ENCODE measurements around the gene MYLK2. TPM values are rescaled to one million over a fixed set of nuclear protein-coding genes. Genes with fewer than 3 reads are reported as not detected.
A peak's percentile ranks its signal among the peaks of the same experiment; 100 is the strongest.

The MYLK2 gene
- total RNA-seq, 1 experiment from 2014 or later = 0.50 TPM

DNA sequence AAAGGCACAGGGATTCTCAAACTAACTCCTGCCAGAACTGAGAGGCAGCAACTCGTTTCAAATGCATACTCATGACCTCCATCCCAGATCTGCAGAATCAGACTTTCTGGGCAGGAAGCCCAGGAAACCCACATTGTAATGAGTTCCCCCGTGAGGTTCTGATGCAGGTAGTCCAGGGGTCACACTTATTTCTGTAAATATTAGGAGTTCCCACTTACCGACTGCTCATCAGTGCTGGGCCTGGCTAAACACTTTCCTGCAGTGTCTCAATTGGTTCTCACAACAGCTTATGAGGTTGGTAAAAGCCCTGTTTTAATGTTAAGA, 39.6 kb downstream of the MYLK2 start:
- DNase-seq = no peak
- intact Hi-C loops (cut with micrococcal nuclease; ENCODE audit: unreplicated experiment) = no loop called here
- Histone ChIP-seq H3K36me3 (ENCODE audit: low read depth) (no peaks in the 10 kb centered on the region), H3K4me1 (replicated peaks; ENCODE audit: insufficient read depth) (no peaks in the 10 kb centered on the region), H3K9me3 (ENCODE audit: insufficient read depth, low read depth) (no peaks in the 10 kb centered on the region), H3K27me3 (ENCODE audit: insufficient read depth, low read depth) (peaks cover 90% of the 10 kb centered on the region), H3K4me3 (no peak overlapping the region), H3F3A (ENCODE audit: insufficient read depth, low read depth) (no peaks in the 10 kb centered on the region), H2AFZ (no peak overlapping the region), H3K79me2 (ENCODE audit: low read depth) (no peaks in the 10 kb centered on the region), H4K20me1 (ENCODE audit: insufficient read depth) (no peaks in the 10 kb centered on the region), H3K4me2 (no peak overlapping the region), H3K9me2 (ENCODE audit: insufficient read depth) (no peaks in the 10 kb centered on the region), H3K27ac (no peak overlapping the region)
- no TSS peak for BruUV-seq (replicated peaks)
- TF ChIP-seq EZH2 (IDR thresholded peaks at IDR 0.05; ENCODE audit: low read depth) (no peak), CTCF (conservative IDR thresholded peaks at IDR 0.05) (no peak)
- POLR2A ChIA-PET (ENCODE audit: unreplicated experiment) = no interaction called here
- CTCF ChIA-PET = interaction anchor here (0.6 kb wide), 1 partner anchor 225 kb away, joined by 3 read pairs; no protein-coding TSS in a partner anchor

DNA sequence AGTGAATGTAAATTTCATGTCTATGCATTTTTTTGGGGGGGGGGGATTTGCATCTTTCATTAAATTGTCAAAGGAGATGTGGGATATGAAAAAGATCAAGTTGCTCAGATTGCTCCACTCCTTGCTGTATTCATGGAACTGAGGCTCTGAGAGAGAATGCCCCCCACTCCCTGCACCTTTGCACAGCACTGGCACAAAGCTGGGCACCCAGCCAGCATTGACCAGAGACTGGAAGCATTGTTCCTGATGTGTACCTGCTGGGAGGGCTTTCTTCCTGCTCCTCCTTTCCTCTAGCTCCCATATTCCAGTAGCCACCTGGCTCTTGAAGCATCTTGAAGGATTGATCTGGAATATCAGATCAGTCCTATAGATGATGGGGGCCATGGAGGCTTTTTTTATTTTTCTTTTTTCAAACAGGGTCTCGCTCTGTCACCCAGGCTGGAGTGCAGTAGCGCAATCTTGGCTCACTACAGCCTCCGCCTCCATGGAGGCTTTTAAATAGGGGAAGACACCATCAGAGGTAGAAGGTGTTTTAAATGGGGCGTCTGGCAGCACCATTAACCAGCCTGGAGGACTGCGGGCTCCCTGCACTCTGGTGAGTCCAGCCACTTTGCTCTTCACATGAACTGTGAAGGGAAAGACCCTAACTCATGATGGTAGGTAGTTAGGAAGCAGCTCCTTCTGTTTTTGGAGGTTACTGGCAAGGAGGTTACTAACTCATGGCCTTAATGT, 40.3 kb downstream of the MYLK2 start:
- Histone ChIP-seq H3K27ac (no peak overlapping the region), H3K9me3 (ENCODE audit: insufficient read depth, low read depth) (no peaks in the 10 kb centered on the region), H3K4me2 (no peak overlapping the region), H3K4me3 (no peak overlapping the region), H3K27me3 (ENCODE audit: insufficient read depth, low read depth) (peaks cover 92% of the 10 kb centered on the region), H3K4me1 (replicated peaks; ENCODE audit: insufficient read depth) (no peaks in the 10 kb centered on the region), H3K9me2 (ENCODE audit: insufficient read depth) (no peaks in the 10 kb centered on the region), H2AFZ (no peak overlapping the region), H3K36me3 (ENCODE audit: low read depth) (no peaks in the 10 kb centered on the region), H3F3A (ENCODE audit: insufficient read depth, low read depth) (no peaks in the 10 kb centered on the region), H3K79me2 (ENCODE audit: low read depth) (no peaks in the 10 kb centered on the region), H4K20me1 (ENCODE audit: insufficient read depth) (no peaks in the 10 kb centered on the region)
- DNase-seq = peak in 1 of 2 experiments; percentile 13
- intact Hi-C loops (cut with micrococcal nuclease; ENCODE audit: unreplicated experiment) = no loop called here
- no TSS peak for BruUV-seq (replicated peaks)
- POLR2A ChIA-PET (ENCODE audit: unreplicated experiment) = no interaction called here
- CTCF ChIA-PET = interaction anchor here (0.6 to 1.2 kb wide), 2 partner anchors 20 to 225 kb away, joined by 3 to 4 read pairs; no protein-coding TSS in a partner anchor
- TF ChIP-seq CTCF (conservative IDR thresholded peaks at IDR 0.05) = no peak

- POLR2A ChIA-PET (ENCODE audit: unreplicated experiment) = no interaction called here
- Histone ChIP-seq H3K27me3 (ENCODE audit: insufficient read depth, low read depth) (peaks cover 92% of the 10 kb centered on the region), H3K9me2 (ENCODE audit: insufficient read depth) (no peaks in the 10 kb centered on the region), H3F3A (ENCODE audit: insufficient read depth, low read depth) (no peaks in the 10 kb centered on the region), H3K79me2 (ENCODE audit: low read depth) (no peaks in the 10 kb centered on the region), H3K4me1 (replicated peaks; ENCODE audit: insufficient read depth) (no peaks in the 10 kb centered on the region), H3K27ac (no peak overlapping the region), H3K4me3 (no peak overlapping the region), H3K9me3 (ENCODE audit: insufficient read depth, low read depth) (no peaks in the 10 kb centered on the region), H3K4me2 (no peak overlapping the region), H3K36me3 (ENCODE audit: low read depth) (no peaks in the 10 kb centered on the region), H4K20me1 (ENCODE audit: insufficient read depth) (no peaks in the 10 kb centered on the region), H2AFZ (no peak overlapping the region)
- intact Hi-C loops (cut with micrococcal nuclease; ENCODE audit: unreplicated experiment) = no loop called here
- BruUV-seq (replicated peaks) = no TSS peak
- CTCF ChIA-PET = interaction anchor here (1.2 kb wide), 1 partner anchor 20 kb away, joined by 4 read pairs; no protein-coding TSS in a partner anchor
- peak in 1 of 2 experiments; percentile 23 for DNase-seq
- no peak for TF ChIP-seq CTCF (conservative IDR thresholded peaks at IDR 0.05)
Observed at GRCh38 chr20:31859998-31860380, 40.8 kb downstream of the MYLK2 start.

Data from PC-9 (cell line).